ENCODE data around the gene IL18.

GRCh38 chr11:112166562-112166961 is 2.7 kb upstream of the IL18 start:
- TF ChIP-seq TAF1 (IDR thresholded peaks at IDR 0.05; ENCODE audit: borderline replicate concordance, low read depth, low read length): no peak
- TF ChIP-seq POLR2AphosphoS5 (IDR thresholded peaks at IDR 0.05; ENCODE audit: low read depth, low read length): no peak
- TF ChIP-seq POLR2A (IDR thresholded peaks at IDR 0.05; ENCODE audit: low read depth, low read length): no peak

Data from GM12892 (cell line).